CD14-positive monocyte (primary cell): ENCODE data around the gene MTG2. TPM values are rescaled to one million over a fixed set of nuclear protein-coding genes. Genes with fewer than 3 reads are reported as not detected.

Source experiments
- DNase-seq, 3 donors: peaks; one replicate each; pipeline ENCODE4 v3.0.0-alpha.2; 2011 to 2022
- H2AFZ ChIP-seq: 2 replicates; pipeline ENCODE4 v1.6.0; 2012; ENCODE audit warnings: mild to moderate bottlenecking, low read depth, low read length, inconsistent platforms; ENCODE audit not compliant: insufficient read depth, poor library complexity, severe bottlenecking
- H3K27ac ChIP-seq, 2 donors: 1 replicate in 1 of 2; 2 replicates in 1 of 2; pipeline ENCODE4 v1.5.1; 2012 to 2013; ENCODE audit warnings: low read length in 2 of 2, control low read depth in 1 of 2, inconsistent platforms in 1 of 2, low read depth in 1 of 2, mild to moderate bottlenecking in 1 of 2
- H3K27me3 ChIP-seq, 2 donors: one replicate each; pipeline versions ENCODE4 v1.6.0 to v1.6.1; 2011 to 2013; ENCODE audit warnings: low read length in 2 of 2; ENCODE audit not compliant: control insufficient read depth in 2 of 2, insufficient read depth in 2 of 2
- H3K36me3 ChIP-seq, 2 donors: replicated peaks in 1 of 2; 1 replicate in 1 of 2; 2 replicates in 1 of 2; pipeline versions ENCODE4 v1.5.1 to v1.6.1; 2012 to 2013; ENCODE audit warnings: low read length in 2 of 2, control low read depth in 1 of 2, inconsistent platforms in 1 of 2, mild to moderate bottlenecking in 1 of 2; ENCODE audit not compliant: insufficient read depth in 2 of 2, control insufficient read depth in 1 of 2
- H3K4me1 ChIP-seq, 2 donors: 1 replicate in 1 of 2; 2 replicates in 1 of 2; pipeline versions ENCODE4 v1.5.1 to v1.6.1; 2012 to 2013; ENCODE audit warnings: low read length in 2 of 2, control low read depth in 1 of 2, inconsistent platforms in 1 of 2, mild to moderate bottlenecking in 1 of 2, moderate library complexity in 1 of 2; ENCODE audit not compliant: insufficient read depth in 2 of 2, control insufficient read depth in 1 of 2
- H3K4me2 ChIP-seq: replicated peaks from 2 replicates; pipeline ENCODE3; 2012; ENCODE audit warnings: low read length, moderate library complexity, mild to moderate bottlenecking; ENCODE audit not compliant: poor library complexity, severe bottlenecking; ENCODE audit errors: extremely low read depth
- H3K4me3 ChIP-seq, 3 experiments: fragments of 200-600 bp in 1 of 3; sonication (generic) in 1 of 3; replicated peaks in 1 of 3; 1 replicate in 2 of 3; 2 replicates in 1 of 3; pipeline ENCODE4 v1.5.1; 2011 to 2013; ENCODE audit warnings: low read length in 3 of 3, mild to moderate bottlenecking in 3 of 3, control low read depth in 2 of 3, low read depth in 2 of 3, inconsistent platforms in 1 of 3, moderate library complexity in 1 of 3
- H3K79me2 ChIP-seq: 2 replicates; pipeline ENCODE4 v1.6.0; 2012; ENCODE audit warnings: mild to moderate bottlenecking, control low read depth, inconsistent platforms, low read length, moderate library complexity; ENCODE audit not compliant: insufficient read depth
- H3K9ac ChIP-seq: 2 replicates; pipeline ENCODE4 v1.6.0; 2017; ENCODE audit warnings: low read length, mild to moderate bottlenecking; ENCODE audit not compliant: insufficient read depth, poor library complexity, severe bottlenecking
- H3K9me3 ChIP-seq, 2 donors: replicated peaks in 1 of 2; 1 replicate in 1 of 2; 2 replicates in 1 of 2; pipeline versions ENCODE4 v1.5.1 to v1.6.1; 2012 to 2013; ENCODE audit warnings: low read length in 2 of 2, control low read depth in 1 of 2; ENCODE audit not compliant: control insufficient read depth in 1 of 2, insufficient read depth in 1 of 2
- H4K20me1 ChIP-seq: 2 replicates; pipeline ENCODE4 v1.6.0; 2012; ENCODE audit warnings: mild to moderate bottlenecking, low read length, control low read depth, moderate library complexity; ENCODE audit not compliant: insufficient read depth
- H3K27ac Mint-ChIP-seq, 7 donors: one replicate each; pipeline ENCODE4 v1.8.0; 2020; ENCODE audit warnings: mild to moderate bottlenecking in 7 of 7, mixed read lengths in 7 of 7, moderate library complexity in 6 of 7, inconsistent platforms in 2 of 7
- H3K27me3 Mint-ChIP-seq, 3 donors: one replicate each; pipeline ENCODE4 v1.8.0; 2021 to 2022; ENCODE audit warnings: low read depth in 3 of 3, mild to moderate bottlenecking in 3 of 3, mixed read lengths in 3 of 3, moderate library complexity in 3 of 3, inconsistent platforms in 1 of 3
- H3K36me3 Mint-ChIP-seq, 2 donors: one replicate each; pipeline ENCODE4 v1.8.0; 2020; ENCODE audit warnings: mixed read lengths in 2 of 2, inconsistent platforms in 1 of 2, mild to moderate bottlenecking in 1 of 2
- H3K4me1 Mint-ChIP-seq: one replicate; pipeline ENCODE4 v1.8.0; 2020; ENCODE audit warnings: mild to moderate bottlenecking, mixed read lengths
- H3K4me3 Mint-ChIP-seq, 2 donors: one replicate each; pipeline ENCODE4 v1.8.0; 2020; ENCODE audit warnings: mild to moderate bottlenecking in 2 of 2, mixed read lengths in 2 of 2, moderate library complexity in 1 of 2
- H3K9me3 Mint-ChIP-seq, 7 donors: one replicate each; pipeline ENCODE4 v1.8.0; 2020 to 2022; ENCODE audit warnings: mixed read lengths in 7 of 7, mild to moderate bottlenecking in 6 of 7, moderate library complexity in 6 of 7, inconsistent platforms in 2 of 7
- WGBS: methylation state at CpG from one replicate; pipeline ENCODE4 v1.1.5; 2013; ENCODE audit warnings: missing lambda C conversion rate; ENCODE audit not compliant: insufficient coverage; 5-methylcytosine and 5-hydroxymethylcytosine counted together
- intact Hi-C, 2 donors: fragments of 100-400 bp; cut with micrococcal nuclease; formaldehyde crosslinking; loops; one replicate each; pipeline versions ENCODE4 v1.15.0 to v1.15.1; 2023
- polyA plus RNA-seq, 3 donors: library from polyadenylated mRNA; depleted of rRNA in 1 of 3; unstranded in 2 of 3; stranded (reverse) in 1 of 3; fragments of 300-500 nt in 2 of 3; fragments of >200 nt in 1 of 3; fragmentation: Illumina TruSeq in 2 of 3; gene quantifications; 1 replicate in 2 of 3; 2 replicates in 1 of 3; pipeline ENCODE4 v1.2.3, GENCODE V29; 2012 to 2021
- TF ChIP-seq, protein P1 (sequence below): fragments of 200-600 bp; IDR thresholded peaks from one replicate; pipeline ENCODE4 v1.8.0; 2022; ENCODE audit warnings: antibody characterized with exemption, mild to moderate bottlenecking

The MTG2 gene
- polyA plus RNA-seq, 3 donors, result 10.8 to 16.1 (median 14.9) TPM

DNA sequence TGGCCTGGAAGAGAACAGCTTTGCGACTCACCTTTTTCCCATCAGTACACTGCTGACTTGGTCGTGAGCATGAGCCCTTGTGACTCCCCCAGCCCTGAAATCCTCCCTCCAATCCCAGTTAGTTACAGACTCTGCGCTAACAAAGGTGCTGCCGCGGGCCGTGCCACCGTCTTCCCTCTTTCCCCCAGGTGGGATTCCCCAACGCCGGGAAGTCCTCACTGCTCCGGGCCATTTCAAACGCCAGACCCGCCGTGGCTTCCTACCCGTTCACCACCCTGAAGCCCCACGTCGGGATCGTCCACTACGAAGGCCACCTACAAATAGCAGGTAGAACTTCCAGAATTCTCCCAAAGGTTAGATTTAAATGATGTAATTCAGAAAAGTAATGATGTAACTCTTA lies 16.1 kb downstream of the MTG2 start:
- WGBS, result 97% methylated on average over 13 of the region's 18 CpGs
- Mint-ChIP-seq H3K27ac (peak overlapping the region in 2 of 7 donors; percentile 30 to 54), H3K4me3 (no peak overlapping the region), H3K36me3 (peaks cover 62 to 90% of the 10 kb centered on the region in 2 donors), H3K4me1 (no peaks in the 10 kb centered on the region), H3K27me3 (peaks cover 0 to 5% (median 0%) of the 10 kb centered on the region in 3 donors), H3K9me3 (no peaks in the 10 kb centered on the region)
- H3K4me1 ChIP-seq, result no peaks in the 10 kb centered on the region
- H3K4me2 ChIP-seq, result no peak overlapping the region
- no peak for DNase-seq
- no peaks in the 10 kb centered on the region for H3K79me2 ChIP-seq
- no peaks in the 10 kb centered on the region for H3K27me3 ChIP-seq
- H4K20me1 ChIP-seq, result no peaks in the 10 kb centered on the region
- no peak overlapping the region for H2AFZ ChIP-seq
- peaks cover 60 to 88% of the 10 kb centered on the region in 2 donors for H3K36me3 ChIP-seq
- H3K9ac ChIP-seq, result no peak overlapping the region
- TF ChIP-seq, protein P1, sequence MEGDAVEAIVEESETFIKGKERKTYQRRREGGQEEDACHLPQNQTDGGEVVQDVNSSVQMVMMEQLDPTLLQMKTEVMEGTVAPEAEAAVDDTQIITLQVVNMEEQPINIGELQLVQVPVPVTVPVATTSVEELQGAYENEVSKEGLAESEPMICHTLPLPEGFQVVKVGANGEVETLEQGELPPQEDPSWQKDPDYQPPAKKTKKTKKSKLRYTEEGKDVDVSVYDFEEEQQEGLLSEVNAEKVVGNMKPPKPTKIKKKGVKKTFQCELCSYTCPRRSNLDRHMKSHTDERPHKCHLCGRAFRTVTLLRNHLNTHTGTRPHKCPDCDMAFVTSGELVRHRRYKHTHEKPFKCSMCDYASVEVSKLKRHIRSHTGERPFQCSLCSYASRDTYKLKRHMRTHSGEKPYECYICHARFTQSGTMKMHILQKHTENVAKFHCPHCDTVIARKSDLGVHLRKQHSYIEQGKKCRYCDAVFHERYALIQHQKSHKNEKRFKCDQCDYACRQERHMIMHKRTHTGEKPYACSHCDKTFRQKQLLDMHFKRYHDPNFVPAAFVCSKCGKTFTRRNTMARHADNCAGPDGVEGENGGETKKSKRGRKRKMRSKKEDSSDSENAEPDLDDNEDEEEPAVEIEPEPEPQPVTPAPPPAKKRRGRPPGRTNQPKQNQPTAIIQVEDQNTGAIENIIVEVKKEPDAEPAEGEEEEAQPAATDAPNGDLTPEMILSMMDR, result no peak
- H3K4me3 ChIP-seq, result no peak overlapping the region
- intact Hi-C loops, result no loop called here
- H3K9me3 ChIP-seq, result no peaks in the 10 kb centered on the region
- H3K27ac ChIP-seq, result no peak overlapping the region

DNA sequence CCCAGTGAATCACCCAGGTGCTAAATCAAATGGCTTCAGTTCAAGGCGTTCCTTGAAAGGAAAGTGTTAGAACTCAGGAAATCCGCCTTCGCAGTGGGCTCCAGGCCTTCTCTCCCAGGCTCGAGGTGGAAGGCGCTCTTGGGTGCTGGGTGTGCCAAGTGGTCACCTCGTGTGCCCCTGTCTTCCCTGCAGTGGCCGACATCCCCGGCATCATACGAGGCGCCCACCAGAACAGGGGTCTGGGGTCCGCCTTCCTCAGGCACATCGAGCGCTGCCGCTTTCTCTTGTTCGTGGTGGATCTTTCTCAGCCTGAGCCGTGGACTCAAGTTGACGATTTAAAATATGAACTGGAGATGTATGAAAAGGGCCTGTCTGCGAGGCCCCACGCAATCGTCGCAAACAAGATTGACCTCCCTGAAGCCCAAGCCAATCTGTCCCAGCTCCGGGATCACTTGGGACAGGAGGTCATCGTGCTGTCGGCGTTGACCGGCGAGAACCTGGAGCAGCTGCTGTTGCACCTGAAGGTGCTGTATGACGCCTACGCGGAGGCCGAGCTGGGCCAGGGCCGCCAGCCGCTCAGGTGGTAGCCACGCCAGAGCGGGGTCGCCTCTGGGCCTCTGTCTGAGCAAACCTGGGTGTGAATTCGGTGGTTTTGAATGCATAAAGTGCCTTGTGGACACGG lies 17.8 kb downstream of the MTG2 start:
- H3K4me1 Mint-ChIP-seq, result no peaks in the 10 kb centered on the region
- peaks cover 55 to 79% of the 10 kb centered on the region in 2 donors for H3K36me3 Mint-ChIP-seq
- H3K9me3 Mint-ChIP-seq, result no peaks in the 10 kb centered on the region
- H2AFZ ChIP-seq, result no peak overlapping the region
- H3K36me3 ChIP-seq, result peaks cover 53 to 73% of the 10 kb centered on the region in 2 donors
- H3K27ac Mint-ChIP-seq, result no peak overlapping the region
- H3K4me1 ChIP-seq, result no peaks in the 10 kb centered on the region
- no peaks in the 10 kb centered on the region for H3K9me3 ChIP-seq
- DNase-seq, result no peak
- WGBS, result 97% methylated on average over 37 of the region's 38 CpGs
- H3K9ac ChIP-seq, result no peak overlapping the region
- H3K27ac ChIP-seq, result no peak overlapping the region
- H3K4me2 ChIP-seq, result no peak overlapping the region
- H3K4me3 Mint-ChIP-seq, result no peak overlapping the region
- no peak overlapping the region for H3K4me3 ChIP-seq
- TF ChIP-seq, protein P1, result no peak
- intact Hi-C loops, result no loop called here
- H3K27me3 ChIP-seq, result no peaks in the 10 kb centered on the region
- H3K79me2 ChIP-seq, result no peaks in the 10 kb centered on the region
- H4K20me1 ChIP-seq, result no peaks in the 10 kb centered on the region
- peaks cover 0 to 5% (median 0%) of the 10 kb centered on the region in 3 donors for H3K27me3 Mint-ChIP-seq
